Osteocyte (in vitro differentiated cells): ENCODE results near the gene GSK3B. TPM values are rescaled to one million over a fixed set of nuclear protein-coding genes. Genes with fewer than 3 reads are reported as not detected.

Experiments used
- DNase-seq: peaks from one replicate; pipeline ENCODE4 v3.0.0; 2021; ENCODE audit warnings: mixed read lengths; ENCODE audit not compliant: unreplicated experiment; ENCODE audit errors: extremely low spot score
- H3K27ac Mint-ChIP-seq: one replicate; pipeline ENCODE4 v1.8.0; 2021; ENCODE audit warnings: mild to moderate bottlenecking, mixed read lengths; ENCODE audit not compliant: unreplicated experiment
- H3K27me3 Mint-ChIP-seq: one replicate; pipeline ENCODE4 v1.8.0; 2021; ENCODE audit warnings: mixed read lengths; ENCODE audit not compliant: unreplicated experiment
- H3K36me3 Mint-ChIP-seq: one replicate; pipeline ENCODE4 v1.8.0; 2021; ENCODE audit warnings: mixed read lengths; ENCODE audit not compliant: unreplicated experiment
- H3K4me1 Mint-ChIP-seq: one replicate; pipeline ENCODE4 v1.8.0; 2021; ENCODE audit warnings: mixed read lengths; ENCODE audit not compliant: unreplicated experiment
- H3K4me3 Mint-ChIP-seq: one replicate; pipeline ENCODE4 v1.8.0; 2021; ENCODE audit warnings: mild to moderate bottlenecking, moderate library complexity, mixed read lengths; ENCODE audit not compliant: unreplicated experiment
- H3K9me3 Mint-ChIP-seq: one replicate; pipeline ENCODE4 v1.8.0; 2021; ENCODE audit warnings: mixed read lengths; ENCODE audit not compliant: unreplicated experiment
- CTCF ChIP-seq: fragments of 200-600 bp; sonication (generic); IDR thresholded peaks from 2 replicates; pipeline ENCODE4 v1.5.0; 2021; ENCODE audit warnings: antibody characterized with exemption, mild to moderate bottlenecking, moderate library complexity
- total RNA-seq: library from RNA; stranded (reverse); gene quantifications from 2 replicates; pipeline ENCODE4 v1.2.1, GENCODE V29; 2021

GSK3B gene
- total RNA-seq, 1 donor from 2014 or later = 80.0 TPM

GRCh38 chr3:120027226-120027625 lies 67.0 kb downstream of the GSK3B start:
- Mint-ChIP-seq H3K27me3 (no peaks in the 10 kb centered on the region), H3K9me3 (peaks cover 6% of the 10 kb centered on the region), H3K4me1 (peaks cover 42% of the 10 kb centered on the region), H3K4me3 (no peak overlapping the region), H3K36me3 (peaks cover 2% of the 10 kb centered on the region), H3K27ac (no peak overlapping the region)
- no peak for TF ChIP-seq CTCF
- DNase-seq = no peak

GRCh38 chr3:120025520-120025919 lies 68.7 kb downstream of the GSK3B start:
- no peaks in the 10 kb centered on the region for H3K27me3 Mint-ChIP-seq
- no peak overlapping the region for H3K4me3 Mint-ChIP-seq
- peak overlapping the region; percentile 32 for H3K27ac Mint-ChIP-seq
- no peak for TF ChIP-seq CTCF
- peaks cover 2% of the 10 kb centered on the region for H3K36me3 Mint-ChIP-seq
- H3K4me1 Mint-ChIP-seq = peaks cover 46% of the 10 kb centered on the region
- peaks cover 6% of the 10 kb centered on the region for H3K9me3 Mint-ChIP-seq
- no peak for DNase-seq

GRCh38 chr3:120024103-120024502 lies 70.1 kb downstream of the GSK3B start:
- TF ChIP-seq CTCF = no peak
- Mint-ChIP-seq H3K9me3 (peaks cover 6% of the 10 kb centered on the region), H3K27me3 (no peaks in the 10 kb centered on the region), H3K36me3 (peaks cover 2% of the 10 kb centered on the region), H3K4me1 (peaks cover 44% of the 10 kb centered on the region), H3K4me3 (no peak overlapping the region), H3K27ac (no peak overlapping the region)
- DNase-seq = no peak

- peaks cover 2% of the 10 kb centered on the region for H3K36me3 Mint-ChIP-seq
- no peak for TF ChIP-seq CTCF
- no peak for DNase-seq
- peaks cover 44% of the 10 kb centered on the region for H3K4me1 Mint-ChIP-seq
- no peaks in the 10 kb centered on the region for H3K27me3 Mint-ChIP-seq
- H3K27ac Mint-ChIP-seq = peak overlapping the region; percentile 40
- H3K4me3 Mint-ChIP-seq = no peak overlapping the region
- peaks cover 6% of the 10 kb centered on the region for H3K9me3 Mint-ChIP-seq
Observed at GRCh38 chr3:120022729-120023128, 71.5 kb downstream of the GSK3B start.

GRCh38 chr3:120021523-120021922 lies 72.7 kb downstream of the GSK3B start:
- no peak overlapping the region for H3K27ac Mint-ChIP-seq
- peaks cover 2% of the 10 kb centered on the region for H3K36me3 Mint-ChIP-seq
- no peaks in the 10 kb centered on the region for H3K27me3 Mint-ChIP-seq
- H3K4me3 Mint-ChIP-seq = no peak overlapping the region
- peaks cover 46% of the 10 kb centered on the region for H3K4me1 Mint-ChIP-seq
- peaks cover 6% of the 10 kb centered on the region for H3K9me3 Mint-ChIP-seq
- no peak for DNase-seq
- TF ChIP-seq CTCF = no peak
